CD1c-positive myeloid dendritic cell (primary cell): ENCODE data around the gene BANP.

Source experiments
- DNase-seq: peaks from one replicate; pipeline ENCODE4 v3.0.0-alpha.2; 2016; ENCODE audit errors: extremely low spot score

BANP gene

DNA sequence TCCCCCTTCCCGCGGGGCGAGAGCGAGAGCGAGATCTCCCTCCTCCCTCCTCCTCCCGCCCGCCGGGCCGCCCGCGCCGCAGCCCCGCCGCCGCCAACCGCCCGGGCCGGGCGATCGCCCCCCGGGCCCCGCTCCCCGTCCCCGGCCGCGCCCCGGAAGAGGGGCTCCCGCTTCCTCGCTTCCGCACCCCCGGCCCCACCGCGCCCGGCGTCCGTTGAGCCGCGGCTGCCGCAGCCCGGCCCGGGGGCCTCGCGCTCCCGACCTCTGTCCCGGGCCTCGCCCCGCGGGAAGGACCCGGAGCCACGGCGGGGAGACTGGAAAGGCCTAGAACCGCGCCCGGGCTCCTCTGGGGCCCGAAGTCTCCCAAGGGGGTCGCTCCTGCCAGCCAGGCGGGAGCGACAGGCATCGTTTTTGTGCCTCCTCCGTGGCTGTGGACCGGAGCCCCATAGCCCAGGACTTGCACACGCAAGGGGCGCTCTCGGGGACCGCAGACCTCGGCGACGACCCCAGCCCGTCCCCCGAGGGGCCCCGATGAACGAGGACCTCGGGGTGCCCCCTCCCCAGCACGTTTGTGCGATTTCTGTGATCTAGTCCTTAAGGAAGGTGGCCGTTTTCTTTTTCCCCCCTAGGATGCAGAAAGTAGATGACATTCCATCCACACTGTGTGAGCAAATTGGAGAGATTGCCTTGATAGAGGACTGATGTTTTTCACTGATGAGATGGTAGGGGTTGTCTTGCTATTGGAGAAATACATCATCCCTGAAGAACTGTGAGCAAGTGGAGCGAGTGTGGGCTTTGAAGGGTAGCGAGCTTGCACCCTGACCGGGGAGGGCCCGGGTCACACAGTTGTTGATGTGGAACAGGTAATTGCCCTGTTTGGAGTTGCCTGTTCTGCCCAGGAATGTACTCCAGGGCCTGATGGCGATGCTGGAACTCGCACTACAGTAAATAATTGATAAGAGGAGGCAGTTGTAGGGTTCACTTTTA lies 611 bp downstream of the BANP start:
- DNase-seq, result no peak

DNA sequence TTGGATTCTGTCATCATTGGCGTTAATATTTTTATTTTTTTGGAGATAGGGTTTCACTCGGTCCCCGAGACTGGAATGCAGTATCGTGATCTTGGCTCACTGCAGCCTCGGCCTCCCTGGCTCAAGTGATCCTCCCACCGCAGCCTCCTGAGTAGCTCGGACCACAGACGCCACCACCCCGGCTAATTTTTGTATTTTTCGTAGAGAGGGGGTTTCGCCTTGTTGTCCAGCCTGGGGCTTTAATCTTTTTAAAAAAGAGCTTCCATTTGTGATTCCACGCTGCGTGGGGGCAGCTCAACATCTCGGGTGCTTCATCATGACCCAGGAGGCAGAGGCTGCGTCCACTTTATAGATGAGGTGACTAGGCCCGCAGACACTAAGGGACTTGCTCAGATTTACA lies 1.5 kb downstream of the BANP start:
- DNase-seq, result no peak

DNA sequence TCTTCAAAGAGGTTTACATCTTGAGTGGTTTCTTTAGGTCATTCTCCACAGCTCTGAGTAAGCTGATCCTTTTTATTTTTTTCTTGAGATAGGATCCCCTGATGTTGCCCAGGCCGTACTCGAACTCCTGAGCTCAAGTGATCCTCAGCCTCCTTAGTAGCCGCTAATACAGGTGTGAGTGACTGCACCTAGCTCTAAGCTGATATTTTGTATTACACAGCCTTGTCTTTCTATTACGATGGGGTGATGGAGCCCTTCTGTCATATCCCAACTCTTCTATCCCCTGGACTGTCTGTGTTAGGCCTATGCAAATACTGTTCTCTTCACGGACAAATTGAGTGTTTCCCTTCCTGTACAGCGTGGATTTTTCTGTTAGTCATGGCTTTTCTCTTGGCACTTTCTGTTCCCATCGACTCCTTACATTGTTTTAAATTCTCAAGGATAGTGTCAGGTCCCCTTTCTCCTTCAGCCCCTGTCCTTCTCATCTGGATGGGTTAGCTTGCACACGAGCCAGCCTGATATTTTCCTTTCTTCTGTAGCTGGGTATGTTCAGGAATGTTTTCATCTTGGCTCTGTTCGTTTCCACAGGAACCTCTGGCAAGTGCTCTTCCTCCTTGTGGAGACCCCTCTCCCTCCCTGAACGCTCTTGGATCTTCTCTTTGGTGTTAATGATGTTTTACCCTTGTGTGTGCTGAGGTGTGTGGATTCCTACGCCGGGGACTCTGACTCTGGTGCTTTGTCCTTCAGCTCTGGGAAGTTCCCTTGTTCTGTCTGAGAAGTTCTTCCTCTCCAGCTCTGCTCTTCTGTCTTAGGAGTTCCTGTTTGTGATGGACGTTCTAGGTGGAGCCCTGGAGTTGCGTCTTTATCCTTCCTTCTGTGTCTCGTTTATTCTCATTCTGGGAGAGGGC lies 2.3 kb downstream of the BANP start:
- peak; percentile 75 for DNase-seq

DNA sequence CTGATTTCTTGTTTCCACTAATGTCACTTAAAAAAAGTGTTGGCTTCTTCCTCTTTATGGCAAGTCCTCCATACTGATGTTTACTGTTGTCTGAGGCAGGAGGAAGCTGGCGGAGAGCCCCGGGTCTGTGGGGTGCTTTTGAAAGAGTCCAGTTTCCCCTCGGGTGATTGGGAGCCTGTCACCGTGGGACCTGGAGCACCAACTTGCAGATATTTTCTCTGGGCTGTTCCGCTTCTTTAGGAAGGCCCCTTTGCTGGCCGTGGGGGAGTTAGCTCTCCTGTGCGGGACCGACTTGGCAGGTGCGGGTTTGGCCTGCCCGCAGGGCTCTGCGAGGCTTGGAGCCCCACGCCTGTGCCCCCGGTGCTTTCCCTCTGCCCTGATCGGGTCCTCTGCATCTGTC lies 3.1 kb downstream of the BANP start:
- peak; percentile 84 for DNase-seq

DNA sequence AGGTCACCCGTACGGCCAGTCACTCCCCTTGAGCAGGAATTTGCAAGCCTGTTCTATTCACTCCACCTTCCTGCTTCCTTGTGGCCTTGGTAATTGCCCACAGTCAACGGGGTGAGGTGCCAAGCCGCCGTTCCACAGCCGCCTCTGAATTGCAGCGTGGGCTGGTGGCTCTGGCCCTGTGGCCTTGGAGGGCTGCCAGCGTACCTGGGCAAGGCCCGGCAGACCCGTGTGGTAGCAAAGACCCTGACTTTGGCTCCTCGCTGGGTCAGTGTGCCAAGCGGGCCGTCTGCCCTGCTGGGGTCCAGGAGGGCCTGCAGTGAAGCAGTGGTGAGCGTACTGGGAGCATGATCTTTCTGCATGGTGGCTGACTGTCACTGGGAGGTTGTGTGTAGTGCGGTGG lies 3.6 kb downstream of the BANP start:
- DNase-seq, result no peak

DNA sequence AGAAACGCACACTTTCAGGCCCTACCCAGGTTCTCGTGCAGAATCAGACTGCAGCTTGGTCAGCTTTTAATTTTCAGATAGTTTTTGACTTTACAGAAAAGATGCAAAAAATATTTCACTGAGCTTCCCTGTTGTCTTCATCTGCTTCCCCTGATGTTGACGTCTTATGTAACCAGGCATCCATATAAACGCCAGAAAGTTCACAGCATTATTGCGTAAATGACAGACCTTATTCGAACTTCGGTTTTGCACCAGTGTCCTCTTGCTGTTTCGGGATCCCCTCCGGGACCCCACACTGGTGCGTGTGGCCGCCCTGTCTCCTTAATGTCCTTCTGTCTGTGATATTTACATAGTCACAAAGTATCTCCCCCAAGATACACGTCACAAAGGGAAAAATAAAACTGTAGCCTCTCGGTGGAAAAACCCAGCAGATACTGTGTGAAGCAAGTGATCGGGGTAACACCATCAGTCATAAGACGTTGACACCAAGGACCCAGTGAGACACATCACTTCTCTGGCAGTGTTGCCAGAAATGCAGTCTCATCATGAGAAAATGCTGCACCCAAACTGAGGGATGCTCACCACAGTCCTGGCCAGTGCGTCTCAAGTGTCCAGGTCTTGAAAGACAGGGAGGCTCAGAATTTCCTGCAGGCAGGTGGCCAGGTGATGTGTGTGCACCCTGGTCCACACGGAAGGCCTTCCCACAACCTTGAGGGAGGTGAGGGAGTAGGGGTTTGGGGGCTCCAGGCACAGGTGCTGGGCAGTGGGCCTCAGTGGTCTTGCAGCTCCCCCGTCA lies 4.3 kb downstream of the BANP start:
- peak; percentile 39 for DNase-seq

DNA sequence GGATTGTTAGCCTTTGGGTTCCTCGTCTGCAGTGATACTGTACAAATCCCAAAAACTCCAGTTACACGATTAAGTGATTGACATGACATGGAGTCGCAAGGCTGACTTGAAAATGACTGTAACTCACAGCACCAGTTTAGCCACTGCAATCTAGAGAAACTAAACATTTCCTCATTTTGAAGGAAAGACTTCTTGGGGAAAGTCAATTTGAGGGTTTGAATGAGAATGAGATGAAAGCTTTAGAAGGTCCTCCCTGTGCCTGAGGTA lies 4.8 kb downstream of the BANP start:
- no peak for DNase-seq

DNA sequence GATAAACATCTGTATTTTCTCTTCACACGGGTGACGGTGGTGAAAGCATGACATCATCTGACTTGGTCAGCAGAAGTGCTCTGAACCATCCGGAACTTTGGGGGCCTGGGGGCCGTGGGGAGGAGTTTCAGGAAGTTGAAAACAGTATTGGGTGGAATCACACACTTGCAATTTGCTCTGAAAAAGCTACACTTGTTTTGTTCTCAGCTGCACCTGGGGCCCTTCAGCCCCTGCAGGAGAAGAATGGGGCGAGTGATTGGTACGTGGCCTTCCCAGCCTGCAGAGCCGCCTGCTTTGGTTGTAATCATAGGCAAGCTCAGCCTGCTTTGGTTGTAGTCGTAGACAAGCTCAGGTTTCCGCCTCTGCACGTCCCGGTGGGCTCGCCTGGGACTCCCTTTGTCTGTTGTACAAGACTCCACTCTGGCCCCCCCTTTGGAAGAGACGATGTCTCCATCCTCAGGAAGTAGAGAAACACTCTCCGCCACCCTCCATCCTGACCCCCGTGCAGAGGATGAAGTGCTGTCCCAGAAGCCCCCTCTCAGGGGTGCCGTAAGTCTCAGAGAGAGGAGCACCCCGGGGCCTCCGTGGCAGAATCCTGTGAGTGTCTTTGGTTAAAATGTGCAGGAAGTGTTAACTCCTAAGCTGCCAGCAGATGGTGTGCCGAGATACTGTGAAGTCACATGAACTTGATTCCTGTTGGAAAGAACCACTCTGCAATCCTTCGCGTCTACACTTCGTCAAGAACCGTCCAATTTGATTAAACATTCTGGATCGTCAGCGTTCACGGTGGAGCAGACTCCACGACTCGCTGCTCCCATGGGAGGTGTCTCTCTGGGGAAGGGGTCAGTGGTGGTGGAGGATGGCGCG lies 5.4 kb downstream of the BANP start:
- DNase-seq, result peak; percentile 85

DNA sequence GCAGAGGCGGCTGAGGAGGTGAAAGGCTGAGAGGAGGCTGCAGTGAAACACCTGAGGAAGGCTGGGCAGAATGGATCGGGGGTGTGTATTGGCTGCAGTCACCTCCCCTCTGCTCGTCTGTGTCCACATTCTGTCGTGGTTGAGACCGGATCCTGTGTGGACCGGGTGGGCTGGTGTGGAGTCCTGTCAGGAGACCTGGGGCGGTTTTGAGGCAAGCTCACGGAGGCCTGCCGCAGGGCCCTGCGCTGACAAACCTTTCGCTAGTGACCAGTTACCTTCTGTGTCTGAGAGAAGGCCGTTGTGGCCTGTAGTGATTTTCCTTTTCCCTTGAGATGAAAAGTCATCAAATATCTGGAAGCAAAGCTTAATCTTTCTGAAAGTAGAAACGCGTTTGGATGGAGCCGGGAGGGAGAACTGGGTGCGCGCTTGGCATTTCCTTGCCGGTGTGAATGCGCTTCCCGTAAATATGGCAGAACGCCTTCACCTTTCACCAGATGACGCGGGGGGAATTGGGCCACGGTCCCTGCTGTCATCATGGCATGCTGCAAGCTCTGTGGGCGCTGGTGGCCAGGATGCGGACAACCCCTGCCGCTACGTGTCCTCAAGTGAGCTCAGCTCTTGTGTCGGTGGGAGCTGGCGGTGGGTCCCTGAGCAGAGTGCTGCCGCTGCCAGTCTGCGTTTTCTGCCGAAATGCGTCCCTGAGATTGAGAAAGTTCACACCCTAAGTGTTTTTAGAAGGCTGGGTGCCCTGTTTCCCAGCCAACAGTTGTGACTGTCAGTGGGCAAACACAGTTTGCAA lies 6.3 kb downstream of the BANP start:
- DNase-seq, result no peak

DNA sequence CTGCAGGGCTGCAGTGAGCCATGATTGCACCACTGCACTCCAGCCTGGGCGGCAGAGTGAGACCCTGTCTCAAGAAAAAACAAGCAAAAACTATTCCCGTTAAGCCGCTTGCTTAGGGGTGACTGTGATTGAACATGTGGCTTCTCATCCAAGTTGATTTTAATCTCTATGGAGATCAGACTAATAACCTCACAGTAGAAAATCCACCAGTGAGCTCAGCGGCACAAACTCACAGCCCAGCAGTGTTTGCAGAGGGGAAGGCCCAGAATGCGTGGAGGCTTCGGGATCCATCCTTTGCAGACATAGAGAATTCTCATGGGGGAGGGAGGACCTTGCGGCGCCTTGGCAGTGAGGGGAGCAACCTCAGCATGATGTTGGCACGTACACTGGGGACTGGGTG lies 7.4 kb downstream of the BANP start:
- no peak for DNase-seq

DNA sequence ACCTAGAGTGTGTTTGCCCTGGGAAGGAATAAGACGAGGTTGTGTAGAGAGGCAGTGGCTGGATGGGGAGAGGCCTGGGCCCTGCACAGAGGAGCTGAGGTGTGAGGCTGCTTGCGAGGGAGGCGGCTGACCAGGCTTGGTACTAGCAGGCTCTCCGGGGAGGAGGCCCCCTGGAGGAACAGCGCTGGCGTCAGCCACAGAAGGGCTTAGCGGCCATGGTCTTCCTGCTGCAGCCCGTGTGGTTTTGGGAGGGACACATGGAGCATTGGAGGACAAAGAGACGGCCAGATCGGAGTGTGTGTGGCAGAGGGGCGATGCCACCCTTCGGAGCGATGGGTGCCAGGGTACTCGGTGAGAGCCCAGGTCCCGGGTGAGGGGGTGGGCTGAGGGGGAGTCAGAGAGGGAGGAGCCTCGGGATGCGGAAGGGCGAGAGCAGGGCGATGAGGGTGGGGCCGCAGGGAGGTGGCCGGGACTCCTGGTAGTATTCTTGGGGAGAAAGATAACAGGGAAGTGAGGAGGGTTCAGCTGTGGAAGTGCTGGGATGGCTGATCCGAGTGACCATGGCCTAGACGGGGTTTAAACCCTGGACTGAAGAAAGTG lies 8.3 kb downstream of the BANP start:
- DNase-seq, result peak; percentile 18

DNA sequence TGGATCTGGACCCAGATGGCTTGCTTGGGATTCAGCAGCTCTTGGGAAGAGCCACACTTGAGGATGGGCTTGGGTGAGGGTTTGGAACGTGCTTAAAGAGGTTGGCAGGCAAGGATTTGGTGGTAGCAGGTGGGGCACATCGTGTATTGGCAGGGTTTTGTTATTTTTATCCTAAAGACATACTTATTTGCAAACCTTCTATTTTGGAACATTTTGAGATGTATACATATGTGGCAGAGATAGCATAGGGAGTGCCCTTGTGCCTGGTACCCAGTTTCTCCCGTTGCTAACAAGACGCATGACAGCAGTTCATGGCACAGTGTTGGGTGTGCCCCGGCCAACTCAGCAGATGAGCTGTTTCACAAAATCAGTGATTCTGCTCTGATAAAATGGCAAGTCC lies 9.1 kb downstream of the BANP start:
- no peak for DNase-seq

DNA sequence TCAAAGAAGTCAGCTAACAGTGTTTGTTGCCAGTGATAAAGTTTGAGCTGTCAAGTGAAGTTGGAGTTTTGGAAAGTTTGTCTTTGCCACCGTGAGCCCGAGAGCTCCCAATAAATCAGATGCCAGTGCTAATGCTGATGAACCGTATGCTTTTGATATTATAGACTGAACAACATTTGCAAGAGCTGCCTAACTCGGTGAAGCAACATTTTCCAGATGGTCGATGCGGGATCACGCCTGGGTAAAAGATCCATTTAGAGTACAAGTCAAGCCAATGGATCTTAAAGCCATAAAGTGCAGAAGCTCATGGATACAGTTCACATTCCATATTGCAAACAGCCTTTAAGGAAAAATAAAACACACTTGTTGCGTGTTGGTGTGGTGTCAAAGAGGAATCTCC lies 9.6 kb downstream of the BANP start:
- DNase-seq, result no peak

DNA sequence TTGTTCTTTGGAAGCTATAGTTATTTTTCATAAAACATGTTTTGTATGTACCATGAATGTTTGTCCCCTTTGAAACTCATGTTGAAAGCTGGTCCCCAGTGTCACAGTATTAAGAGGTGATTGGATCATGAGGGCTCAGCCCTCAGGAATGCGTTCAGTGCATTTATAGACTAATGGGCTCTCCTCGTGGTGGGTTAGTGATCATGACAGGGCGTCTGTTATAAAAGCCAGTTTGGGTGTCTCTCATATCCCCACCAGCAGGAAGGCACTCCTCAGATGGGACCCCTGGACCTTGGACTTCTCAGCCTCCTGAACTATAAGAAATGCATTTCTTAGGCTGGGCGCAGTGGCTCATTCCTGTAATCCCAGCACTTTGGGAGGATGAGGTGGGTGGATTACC lies 10.4 kb downstream of the BANP start:
- DNase-seq, result no peak

DNA sequence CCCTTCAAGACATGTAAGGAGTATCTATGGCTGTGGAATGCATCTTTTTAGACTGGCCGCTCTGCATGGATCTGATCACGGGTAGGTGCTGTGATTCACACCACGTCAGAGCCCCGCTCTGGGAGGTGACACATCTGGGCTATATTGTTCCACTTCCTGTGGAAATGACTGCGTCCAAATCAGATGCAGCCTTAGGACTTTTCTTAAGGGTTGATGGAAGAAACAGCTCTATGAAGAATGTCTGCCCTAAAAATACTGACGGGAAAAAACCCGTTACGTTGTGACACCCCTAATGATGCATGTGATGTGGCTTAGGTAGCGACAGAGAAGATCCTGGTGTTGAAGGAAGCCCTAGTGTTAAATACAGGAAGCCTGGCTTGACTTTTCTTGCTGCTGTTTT lies 12.2 kb downstream of the BANP start:
- peak; percentile 71 for DNase-seq

DNA sequence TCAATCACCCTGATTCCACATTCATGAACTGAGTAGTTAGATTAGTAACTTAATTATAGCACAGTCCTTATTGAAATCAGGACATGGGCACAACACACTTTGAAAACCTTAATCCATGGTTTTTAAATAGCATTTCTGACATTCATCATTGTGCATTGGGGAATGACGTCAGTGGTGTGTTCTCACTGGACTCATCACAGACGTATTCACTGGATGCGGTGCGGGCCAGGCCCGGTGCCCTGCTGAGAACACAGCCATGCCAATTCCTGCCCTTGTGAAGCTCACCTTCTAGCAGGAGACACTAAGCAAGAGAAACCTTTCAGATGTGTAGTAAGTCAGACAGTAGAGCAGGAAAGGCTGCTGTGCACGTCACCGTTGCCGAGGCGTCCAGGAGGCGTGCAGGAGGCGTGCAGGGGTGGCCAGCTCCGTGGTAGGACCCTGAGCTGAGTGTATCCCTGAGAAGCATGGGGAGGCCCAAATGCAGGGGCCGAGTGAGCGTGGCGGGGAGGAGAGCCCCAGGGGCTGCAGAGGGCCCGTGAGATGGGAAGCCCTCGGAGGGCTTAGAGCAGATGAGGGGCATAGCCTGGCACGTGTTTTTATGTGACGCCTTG lies 12.9 kb downstream of the BANP start:
- DNase-seq, result no peak

DNA sequence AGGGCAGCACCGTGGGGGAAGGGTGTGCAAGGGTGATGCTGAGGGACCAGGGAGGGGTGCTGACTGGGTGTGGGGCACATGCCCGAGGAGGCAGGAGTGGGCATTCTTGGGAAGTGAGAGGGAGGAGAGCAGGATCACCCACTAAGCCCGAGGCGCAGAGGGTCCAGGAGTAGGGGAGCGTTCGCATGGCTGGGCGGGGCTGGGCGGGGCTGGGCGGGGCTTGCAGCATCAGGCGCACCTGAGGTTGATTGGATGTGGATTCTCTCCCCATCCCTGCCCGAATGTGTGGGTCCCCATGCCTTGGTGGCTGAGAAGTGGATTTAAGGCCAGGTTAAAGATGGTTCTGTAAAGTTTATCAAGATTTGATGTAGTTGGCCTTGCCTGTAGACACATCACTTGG lies 14.2 kb downstream of the BANP start:
- DNase-seq, result no peak

DNA sequence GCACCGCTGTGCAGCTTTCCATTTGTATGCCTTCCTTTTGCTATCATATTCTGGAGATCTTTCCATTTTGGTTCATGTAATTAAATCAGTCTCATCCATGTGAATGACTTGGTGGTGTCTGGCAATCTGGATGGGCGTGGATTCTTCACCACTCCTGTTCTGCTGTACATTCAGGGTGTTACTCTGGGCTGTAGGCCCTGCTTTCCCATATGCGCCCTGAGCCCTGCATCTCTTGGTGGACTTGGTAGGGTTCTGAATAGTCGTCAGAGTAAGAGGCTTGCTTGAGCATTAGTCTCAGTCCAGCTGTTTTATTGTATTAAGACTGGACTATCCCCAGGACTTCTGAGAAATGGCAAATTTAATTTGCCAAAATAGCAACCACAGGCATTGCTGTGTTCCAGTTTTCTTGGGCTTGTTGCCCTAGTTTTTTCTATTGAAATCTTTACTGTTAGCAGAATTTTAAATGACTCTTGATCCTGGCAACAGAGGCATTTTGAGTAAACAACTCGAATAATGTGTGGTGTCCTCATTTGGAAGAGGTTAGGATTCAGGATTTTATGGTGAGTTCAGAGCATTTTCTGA lies 14.9 kb downstream of the BANP start:
- no peak for DNase-seq

DNA sequence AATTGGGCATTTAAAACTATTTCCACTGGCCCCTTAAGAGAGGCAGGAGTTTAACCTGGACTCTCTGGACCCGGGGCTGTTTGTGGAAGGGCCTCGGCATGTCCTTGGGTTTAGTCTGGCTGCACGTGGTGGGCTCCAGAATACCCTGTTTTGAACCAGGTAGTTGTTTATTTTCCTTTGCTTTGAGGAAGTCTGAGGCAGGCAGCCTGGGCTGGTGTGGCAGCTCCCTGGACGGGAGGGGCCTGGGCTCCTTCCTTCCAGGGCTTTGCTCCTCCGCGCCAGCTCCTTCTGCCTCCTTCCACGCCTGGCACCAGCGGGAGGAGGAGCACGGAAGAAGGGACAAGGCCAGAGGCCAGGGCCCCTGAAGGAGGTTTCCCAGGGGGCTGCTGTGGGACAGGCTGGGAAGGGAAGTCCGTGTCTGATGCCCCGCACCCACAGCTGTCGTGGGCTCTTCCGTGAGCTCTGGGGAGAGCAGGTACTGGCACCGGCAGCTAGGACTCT lies 15.5 kb downstream of the BANP start:
- DNase-seq, result peak; percentile 28
